Panc1 (cell line): ENCODE data around the gene CD276.

Experiments used
- TF ChIP-seq, protein P1 (sequence below): fragments of 450-650 bp; IDR thresholded peaks from 2 replicates; pipeline ENCODE4 v1.5.1; 2017; ENCODE audit warnings: mild to moderate bottlenecking
- TF ChIP-seq, protein P2 (sequence below), 2 experiments: IDR thresholded peaks; 2 replicates each; pipeline ENCODE4 v1.6.1; 2011 to 2012; ENCODE audit warnings: low read depth in 2 of 2, control low read depth in 1 of 2, low read length in 1 of 2, mild to moderate bottlenecking in 1 of 2, moderate library complexity in 1 of 2; ENCODE audit not compliant: insufficient read depth in 1 of 2

DNA sequence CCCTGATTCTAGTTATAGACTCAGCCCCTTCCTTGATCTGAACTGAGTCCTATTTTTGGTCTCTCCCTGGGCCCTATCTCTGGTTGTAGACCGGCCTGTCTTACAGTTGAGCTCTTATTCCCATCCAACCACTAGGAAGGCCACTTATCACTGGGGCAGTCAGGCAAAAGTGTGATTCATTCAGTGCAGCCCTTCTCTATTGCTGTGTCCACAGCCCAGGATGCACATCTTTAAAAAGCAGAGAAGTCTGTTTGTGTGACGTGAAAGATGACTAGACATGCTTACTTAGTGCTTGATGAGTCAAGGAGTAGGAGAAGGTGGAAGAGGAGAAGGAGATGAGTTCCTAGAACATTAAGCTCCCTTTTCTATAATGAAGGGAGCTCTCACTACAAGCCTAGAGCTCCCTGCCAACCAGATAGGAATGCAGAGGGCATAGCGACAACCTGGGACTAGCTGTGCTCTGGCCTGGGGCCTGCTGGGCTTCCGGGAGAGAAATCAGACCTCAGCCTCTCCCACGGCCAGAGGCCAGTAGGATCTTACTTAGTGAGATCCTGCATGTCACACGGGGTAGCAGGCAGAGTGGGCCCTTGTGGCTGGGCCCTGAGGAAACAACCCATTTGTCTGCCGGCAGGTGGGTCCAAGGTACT, 43.3 kb downstream of the CD276 start:
- TF ChIP-seq, protein P1, sequence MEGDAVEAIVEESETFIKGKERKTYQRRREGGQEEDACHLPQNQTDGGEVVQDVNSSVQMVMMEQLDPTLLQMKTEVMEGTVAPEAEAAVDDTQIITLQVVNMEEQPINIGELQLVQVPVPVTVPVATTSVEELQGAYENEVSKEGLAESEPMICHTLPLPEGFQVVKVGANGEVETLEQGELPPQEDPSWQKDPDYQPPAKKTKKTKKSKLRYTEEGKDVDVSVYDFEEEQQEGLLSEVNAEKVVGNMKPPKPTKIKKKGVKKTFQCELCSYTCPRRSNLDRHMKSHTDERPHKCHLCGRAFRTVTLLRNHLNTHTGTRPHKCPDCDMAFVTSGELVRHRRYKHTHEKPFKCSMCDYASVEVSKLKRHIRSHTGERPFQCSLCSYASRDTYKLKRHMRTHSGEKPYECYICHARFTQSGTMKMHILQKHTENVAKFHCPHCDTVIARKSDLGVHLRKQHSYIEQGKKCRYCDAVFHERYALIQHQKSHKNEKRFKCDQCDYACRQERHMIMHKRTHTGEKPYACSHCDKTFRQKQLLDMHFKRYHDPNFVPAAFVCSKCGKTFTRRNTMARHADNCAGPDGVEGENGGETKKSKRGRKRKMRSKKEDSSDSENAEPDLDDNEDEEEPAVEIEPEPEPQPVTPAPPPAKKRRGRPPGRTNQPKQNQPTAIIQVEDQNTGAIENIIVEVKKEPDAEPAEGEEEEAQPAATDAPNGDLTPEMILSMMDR, result no peak
- TF ChIP-seq, protein P2, sequence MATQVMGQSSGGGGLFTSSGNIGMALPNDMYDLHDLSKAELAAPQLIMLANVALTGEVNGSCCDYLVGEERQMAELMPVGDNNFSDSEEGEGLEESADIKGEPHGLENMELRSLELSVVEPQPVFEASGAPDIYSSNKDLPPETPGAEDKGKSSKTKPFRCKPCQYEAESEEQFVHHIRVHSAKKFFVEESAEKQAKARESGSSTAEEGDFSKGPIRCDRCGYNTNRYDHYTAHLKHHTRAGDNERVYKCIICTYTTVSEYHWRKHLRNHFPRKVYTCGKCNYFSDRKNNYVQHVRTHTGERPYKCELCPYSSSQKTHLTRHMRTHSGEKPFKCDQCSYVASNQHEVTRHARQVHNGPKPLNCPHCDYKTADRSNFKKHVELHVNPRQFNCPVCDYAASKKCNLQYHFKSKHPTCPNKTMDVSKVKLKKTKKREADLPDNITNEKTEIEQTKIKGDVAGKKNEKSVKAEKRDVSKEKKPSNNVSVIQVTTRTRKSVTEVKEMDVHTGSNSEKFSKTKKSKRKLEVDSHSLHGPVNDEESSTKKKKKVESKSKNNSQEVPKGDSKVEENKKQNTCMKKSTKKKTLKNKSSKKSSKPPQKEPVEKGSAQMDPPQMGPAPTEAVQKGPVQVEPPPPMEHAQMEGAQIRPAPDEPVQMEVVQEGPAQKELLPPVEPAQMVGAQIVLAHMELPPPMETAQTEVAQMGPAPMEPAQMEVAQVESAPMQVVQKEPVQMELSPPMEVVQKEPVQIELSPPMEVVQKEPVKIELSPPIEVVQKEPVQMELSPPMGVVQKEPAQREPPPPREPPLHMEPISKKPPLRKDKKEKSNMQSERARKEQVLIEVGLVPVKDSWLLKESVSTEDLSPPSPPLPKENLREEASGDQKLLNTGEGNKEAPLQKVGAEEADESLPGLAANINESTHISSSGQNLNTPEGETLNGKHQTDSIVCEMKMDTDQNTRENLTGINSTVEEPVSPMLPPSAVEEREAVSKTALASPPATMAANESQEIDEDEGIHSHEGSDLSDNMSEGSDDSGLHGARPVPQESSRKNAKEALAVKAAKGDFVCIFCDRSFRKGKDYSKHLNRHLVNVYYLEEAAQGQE (IDR thresholded peaks at IDR 0.05; ENCODE audit: insufficient read depth in 1 of 2, low read depth in 2 of 2, low read length in 1 of 2), result no peak
